SJSA1 (cell line): ENCODE measurements around the gene ZHX3. TPM values are rescaled to one million over a fixed set of nuclear protein-coding genes. Genes with fewer than 3 reads are reported as not detected.
"Not testable (repeated sequence)": the region's sequence is repeated elsewhere in the genome, so short reads cannot be mapped to it uniquely, and the experiment has no call there.

Source experiments
- DNase-seq, 2 experiments: peaks; one replicate each; pipeline ENCODE4 v3.0.0-alpha.2; 2015 to 2020; ENCODE audit warnings: low spot score in 2 of 2, low read depth in 1 of 2
- H3K27ac ChIP-seq: fragments of 250-450 bp; sonication (Bioruptor Pico); 2 replicates; pipeline ENCODE4 v1.5.1; 2020; ENCODE audit warnings: mild to moderate bottlenecking, moderate library complexity
- H3K27me3 ChIP-seq: fragments of 250-450 bp; sonication (Bioruptor Pico); replicated peaks from 2 replicates; pipeline ENCODE4 v1.5.1; 2020; ENCODE audit warnings: mild to moderate bottlenecking, moderate library complexity
- H3K36me3 ChIP-seq: fragments of 250-450 bp; sonication (Bioruptor Pico); 2 replicates; pipeline ENCODE4 v1.5.1; 2020; ENCODE audit warnings: mild to moderate bottlenecking
- H3K4me1 ChIP-seq: fragments of 250-450 bp; sonication (Bioruptor Pico); replicated peaks from 2 replicates; pipeline ENCODE4 v1.6.1; 2021; ENCODE audit warnings: mild to moderate bottlenecking
- H3K4me3 ChIP-seq: fragments of 250-450 bp; sonication (Bioruptor Pico); 2 replicates; pipeline ENCODE4 v1.5.1; 2020; ENCODE audit warnings: mild to moderate bottlenecking
- H3K9me3 ChIP-seq: fragments of 250-450 bp; sonication (Bioruptor Pico); replicated peaks from 2 replicates; pipeline ENCODE4 v1.5.1; 2020; ENCODE audit warnings: mild to moderate bottlenecking
- total RNA-seq: library from RNA; depleted of rRNA; stranded (reverse); fragments of >200 nt; shearing (Covaris generic); gene quantifications from 2 replicates; pipeline ENCODE4 v1.2.3, GENCODE V29; 2014; rRNA removed

Gene ZHX3
- total RNA-seq, 1 experiment from 2014 or later: 19.3 TPM

- DNase-seq: peak in 1 of 2 experiments; percentile 28
- Histone ChIP-seq H3K4me3 (no peak overlapping the region), H3K9me3 (peaks cover 7% of the 10 kb centered on the region), H3K27me3 (no peaks in the 10 kb centered on the region), H3K4me1 (peaks cover 21% of the 10 kb centered on the region), H3K36me3 (peaks cover 29% of the 10 kb centered on the region), H3K27ac (no peak overlapping the region)
Observed at GRCh38 chr20:41135187-41135887, 182.2 kb downstream of the ZHX3 start.

GRCh38 chr20:41134362-41135186 lies 183.0 kb downstream of the ZHX3 start:
- no peak overlapping the region for H3K27ac ChIP-seq
- no peak for DNase-seq
- peaks cover 24% of the 10 kb centered on the region for H3K36me3 ChIP-seq
- H3K4me1 ChIP-seq: peaks cover 21% of the 10 kb centered on the region
- no peaks in the 10 kb centered on the region for H3K27me3 ChIP-seq
- no peak overlapping the region for H3K4me3 ChIP-seq
- peaks cover 7% of the 10 kb centered on the region for H3K9me3 ChIP-seq

- peaks cover 7% of the 10 kb centered on the region for H3K9me3 ChIP-seq
- peaks cover 16% of the 10 kb centered on the region for H3K4me1 ChIP-seq
- H3K27ac ChIP-seq: no peak overlapping the region
- no peak for DNase-seq
- H3K4me3 ChIP-seq: no peak overlapping the region
- H3K36me3 ChIP-seq: peaks cover 16% of the 10 kb centered on the region
- H3K27me3 ChIP-seq: no peaks in the 10 kb centered on the region
Observed at GRCh38 chr20:41133709-41134361, 183.7 kb downstream of the ZHX3 start.

GRCh38 chr20:41132388-41132775 lies 185.1 kb downstream of the ZHX3 start:
- Histone ChIP-seq H3K36me3 (peaks cover 11% of the 10 kb centered on the region), H3K4me1 (peaks cover 11% of the 10 kb centered on the region)
- H3K9me3 ChIP-seq, H3K27ac ChIP-seq, H3K27me3 ChIP-seq, H3K4me3 ChIP-seq, DNase-seq: not testable (repeated sequence)

- Histone ChIP-seq H3K27me3 (no peaks in the 10 kb centered on the region), H3K36me3 (peaks cover 5% of the 10 kb centered on the region), H3K4me1 (peaks cover 7% of the 10 kb centered on the region), H3K27ac (no peak overlapping the region), H3K4me3 (no peak overlapping the region), H3K9me3 (no peaks in the 10 kb centered on the region)
- DNase-seq: peak in 1 of 2 experiments; percentile 21
Observed at GRCh38 chr20:41131594-41132387, 185.7 kb downstream of the ZHX3 start.

Other genes starting within 250 kb of the ZHX3 start
- gene PLCG1, start 180.2 kb downstream of the ZHX3 start, total RNA-seq: 49.4 and 69.1 TPM in 2 replicates
- gene LPIN3, start 23.1 kb upstream of the ZHX3 start, total RNA-seq: not detected in 2 replicates
- gene EMILIN3, start 49.1 kb upstream of the ZHX3 start, total RNA-seq: not detected in 2 replicates